ENCODE results near the gene LRP1-AS. TPM values are rescaled to one million over a fixed set of nuclear protein-coding genes. Genes with fewer than 3 reads are reported as not detected.

Gene LRP1-AS
- total RNA-seq, 1 donor from 2014 or later, result not detected

DNA sequence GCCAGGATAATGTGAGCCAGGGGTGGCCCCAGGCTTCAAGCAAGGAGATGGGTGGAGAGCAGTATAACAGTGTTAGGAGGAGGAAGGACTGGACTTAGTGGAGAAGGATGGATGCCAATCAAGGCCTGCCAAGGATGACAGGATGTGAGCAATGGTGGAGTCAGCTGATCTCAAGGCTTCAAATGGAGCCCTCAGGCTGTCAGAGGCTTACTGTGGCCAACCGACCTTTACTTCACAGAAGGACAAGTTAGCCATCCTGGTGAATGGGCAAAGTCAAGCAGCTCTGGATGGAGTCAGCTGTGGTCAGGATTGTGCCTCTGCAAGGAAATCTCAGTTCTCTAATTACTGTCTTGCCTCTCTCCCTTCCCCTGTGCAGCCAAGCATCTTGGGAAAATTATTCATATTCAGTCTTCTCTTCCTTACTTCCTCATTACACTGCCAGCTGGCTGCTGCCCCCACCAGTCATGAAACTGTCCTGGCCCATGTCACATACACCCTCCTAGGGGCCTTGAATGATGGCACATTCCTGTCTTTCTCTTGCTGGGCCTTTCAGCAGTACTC lies 28.6 kb downstream of the LRP1-AS start:
- DNase-seq, result peak; percentile 16

DNA sequence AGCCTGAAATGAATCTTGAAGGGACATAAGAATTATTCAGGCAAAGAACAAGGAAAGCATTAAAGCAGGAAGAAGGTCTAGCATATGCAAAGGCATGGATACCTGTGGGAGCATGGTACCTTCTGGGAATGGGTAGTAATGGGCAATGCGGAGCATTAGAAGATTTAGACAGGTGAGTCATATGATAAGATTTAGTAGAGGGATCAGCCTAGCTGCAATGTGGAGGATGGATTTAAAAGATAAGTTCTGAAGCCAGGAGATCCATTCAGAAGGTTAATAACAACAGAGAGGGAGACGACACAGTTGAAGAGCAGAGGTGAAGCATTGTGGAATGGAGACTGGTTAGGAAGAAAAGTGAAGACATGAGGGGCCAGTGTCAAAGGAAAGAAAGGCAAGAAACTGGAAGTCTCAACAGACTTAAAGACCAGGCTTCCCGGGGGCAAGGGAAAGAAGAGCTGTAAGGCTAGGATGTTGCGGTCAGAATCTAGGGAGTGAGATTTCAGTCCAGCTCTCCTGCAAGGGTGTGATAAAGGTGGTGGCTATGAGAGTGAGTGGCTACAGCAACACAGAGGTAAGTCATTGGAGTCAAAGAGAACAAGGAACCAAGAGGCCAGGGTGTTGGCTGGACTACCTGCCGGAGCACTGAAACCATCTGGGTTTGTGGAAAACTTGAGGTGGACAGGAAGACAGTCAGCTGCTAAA lies 30.7 kb downstream of the LRP1-AS start:
- no peak for DNase-seq

DNA sequence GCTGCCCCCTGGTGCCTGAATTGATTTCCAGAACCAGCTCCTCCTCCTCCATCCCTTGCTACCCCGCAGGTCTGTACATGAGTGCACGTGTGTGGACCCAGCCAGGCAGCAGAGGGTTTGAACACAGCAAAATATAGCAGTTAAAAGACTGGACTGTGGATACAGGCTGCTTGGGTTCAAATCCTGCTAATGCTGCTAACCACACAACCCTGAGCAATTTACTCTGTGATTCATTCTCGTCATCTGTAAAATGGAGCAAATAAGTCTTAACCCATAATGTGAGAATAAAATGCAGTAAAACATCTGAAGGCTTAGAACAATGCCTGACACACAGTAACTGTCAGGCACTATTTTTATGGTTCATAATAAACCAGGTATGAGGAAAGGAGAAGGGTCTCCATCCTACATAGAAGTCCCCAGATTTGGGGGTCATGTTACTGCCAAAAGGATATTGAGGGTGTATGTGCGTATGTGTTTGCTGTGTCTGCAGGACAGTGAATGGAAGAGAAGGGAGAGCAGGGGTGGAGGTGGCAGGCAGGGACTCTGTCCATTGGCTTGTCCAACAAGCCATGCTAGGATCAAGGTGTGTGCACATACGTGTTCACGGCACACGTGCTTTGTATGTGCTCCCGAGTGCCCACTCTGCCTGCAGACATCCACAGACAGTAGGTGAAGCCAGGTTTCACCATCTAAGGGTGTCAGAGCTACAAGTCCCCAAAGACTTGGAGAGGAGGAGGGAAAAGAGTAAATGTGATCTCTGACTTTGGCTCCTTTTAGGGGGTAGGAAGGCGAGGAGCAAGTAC lies 34.7 kb downstream of the LRP1-AS start:
- DNase-seq, result no peak

- DNase-seq, result peak; percentile 84
Measured at GRCh38 chr12:57111031-57111734, 36.2 kb downstream of the LRP1-AS start, which contains the start of gene STAT6. Gene STAT6, minus strand, starts transcription at chr12:57111362. Its CDS starts 3,084 bp downstream, at chr12:57108278.

DNA sequence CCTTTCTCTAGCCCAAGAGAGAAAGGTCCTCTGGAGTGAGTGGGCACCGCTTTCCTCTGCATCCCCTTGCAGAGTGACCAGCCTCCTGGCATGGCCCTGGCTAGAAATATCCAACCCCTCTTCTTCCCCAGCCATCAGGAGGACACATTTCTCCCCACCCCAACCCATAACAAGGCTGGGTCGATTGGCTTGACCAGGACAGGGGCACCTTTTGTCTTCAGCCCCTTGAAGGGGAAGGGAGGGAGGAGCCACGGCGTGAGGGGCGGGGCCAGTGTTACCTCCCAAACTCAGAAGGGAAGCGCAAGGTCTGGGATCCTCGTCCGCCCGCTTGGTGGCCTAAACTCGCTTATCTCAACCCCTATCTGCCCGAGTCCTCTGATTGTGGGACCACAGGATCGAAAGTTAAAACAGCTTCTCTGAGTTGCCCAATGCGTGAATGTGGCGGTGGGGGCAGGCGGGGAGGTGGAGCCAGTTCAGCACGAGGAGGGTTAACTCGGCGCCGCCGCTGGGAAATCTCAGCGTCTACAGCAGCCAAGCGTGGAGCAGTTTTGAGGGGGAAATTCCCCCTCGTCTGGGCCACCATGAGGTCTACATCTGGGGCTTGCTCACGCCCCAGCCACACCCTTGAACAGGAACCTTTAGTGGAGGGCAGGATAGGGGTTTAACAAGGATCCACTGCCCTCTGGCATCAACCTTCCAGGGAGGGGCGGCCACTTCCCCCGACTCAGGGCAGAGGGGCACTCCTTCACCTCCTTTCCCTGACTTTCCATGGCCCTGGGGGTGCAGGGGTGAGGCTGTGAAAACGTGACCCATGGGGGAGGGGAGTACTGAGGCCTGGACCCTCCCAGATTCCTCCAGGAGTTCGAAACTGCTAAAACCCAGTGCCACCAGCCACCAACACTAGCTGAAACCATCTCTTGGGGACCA lies 37.1 kb downstream of the LRP1-AS start:
- peak; percentile 54 for DNase-seq

GRCh38 chr12:57109207-57110103 lies 38.0 kb downstream of the LRP1-AS start:
- no peak for DNase-seq

DNA sequence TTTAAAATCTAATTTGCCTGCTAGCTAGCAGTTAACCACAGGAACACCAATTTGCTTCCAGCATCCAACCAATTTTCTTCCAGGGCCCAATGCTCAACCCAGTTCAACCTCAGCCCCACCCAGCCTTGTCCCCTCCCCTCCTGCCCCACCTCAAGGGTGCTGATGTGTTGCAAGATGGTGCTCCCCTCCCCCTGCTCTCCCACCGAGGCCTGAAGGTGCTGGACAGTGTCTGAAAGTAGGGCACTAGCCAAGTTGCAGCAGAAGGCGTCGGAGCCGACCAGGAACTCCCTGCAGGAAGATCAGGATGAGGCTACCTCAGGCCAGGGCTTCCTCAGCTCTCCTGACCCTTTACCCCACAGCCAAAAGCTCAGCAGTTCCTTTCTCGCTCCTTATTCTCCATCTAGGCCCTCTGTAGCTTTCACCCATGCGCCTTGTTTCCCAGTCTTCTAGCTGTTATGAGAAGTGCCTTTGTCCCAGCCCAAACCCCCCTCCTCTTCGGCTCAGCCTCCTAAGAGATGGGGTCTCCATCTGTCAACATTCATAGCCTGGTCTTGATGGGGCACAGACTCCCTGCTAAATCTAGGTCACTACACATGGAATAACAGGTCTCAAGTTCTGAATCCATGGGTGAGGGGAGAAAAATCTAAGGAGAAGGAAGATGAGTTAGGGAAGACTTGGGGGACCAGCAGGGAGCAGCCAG lies 39.8 kb downstream of the LRP1-AS start:
- DNase-seq, result no peak

GRCh38 chr12:57106021-57106708 lies 41.3 kb downstream of the LRP1-AS start:
- DNase-seq, result no peak

DNA sequence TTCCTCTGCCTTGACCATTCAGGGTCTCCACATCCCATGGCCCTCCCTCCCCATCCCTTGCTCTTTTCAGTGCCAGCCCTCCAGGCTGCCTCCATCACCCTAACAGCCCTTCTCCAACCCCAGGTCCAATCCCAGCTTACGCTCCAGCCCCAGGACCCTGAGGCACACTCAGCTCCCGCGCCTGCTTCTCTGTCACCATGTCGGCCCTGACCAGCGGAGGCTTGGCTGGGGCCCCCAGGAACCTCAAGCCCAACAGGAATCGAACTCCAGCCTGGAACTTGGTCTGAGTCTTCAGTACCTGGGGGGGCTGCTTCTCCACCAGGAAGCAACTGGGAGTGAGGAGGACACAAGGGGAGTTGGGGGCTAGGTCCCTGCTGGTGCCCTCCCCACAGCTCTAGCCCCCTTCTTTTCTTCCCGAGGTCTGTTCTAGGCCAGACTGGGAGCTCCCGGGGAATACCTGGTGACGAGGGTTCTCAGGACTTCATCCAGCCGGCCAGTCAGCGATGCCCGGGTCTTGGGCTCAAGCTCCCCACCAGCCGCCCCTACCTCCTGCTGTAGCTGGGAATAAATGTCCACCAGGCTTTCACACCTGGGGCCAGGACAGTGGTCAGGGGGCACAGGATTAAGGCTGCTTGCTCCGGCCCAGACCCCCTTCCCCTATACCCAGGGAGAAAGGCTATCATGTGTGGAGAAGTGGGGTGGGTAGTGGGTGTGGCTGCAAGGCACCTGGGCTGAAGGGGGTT lies 42.2 kb downstream of the LRP1-AS start:
- DNase-seq, result no peak

DNA sequence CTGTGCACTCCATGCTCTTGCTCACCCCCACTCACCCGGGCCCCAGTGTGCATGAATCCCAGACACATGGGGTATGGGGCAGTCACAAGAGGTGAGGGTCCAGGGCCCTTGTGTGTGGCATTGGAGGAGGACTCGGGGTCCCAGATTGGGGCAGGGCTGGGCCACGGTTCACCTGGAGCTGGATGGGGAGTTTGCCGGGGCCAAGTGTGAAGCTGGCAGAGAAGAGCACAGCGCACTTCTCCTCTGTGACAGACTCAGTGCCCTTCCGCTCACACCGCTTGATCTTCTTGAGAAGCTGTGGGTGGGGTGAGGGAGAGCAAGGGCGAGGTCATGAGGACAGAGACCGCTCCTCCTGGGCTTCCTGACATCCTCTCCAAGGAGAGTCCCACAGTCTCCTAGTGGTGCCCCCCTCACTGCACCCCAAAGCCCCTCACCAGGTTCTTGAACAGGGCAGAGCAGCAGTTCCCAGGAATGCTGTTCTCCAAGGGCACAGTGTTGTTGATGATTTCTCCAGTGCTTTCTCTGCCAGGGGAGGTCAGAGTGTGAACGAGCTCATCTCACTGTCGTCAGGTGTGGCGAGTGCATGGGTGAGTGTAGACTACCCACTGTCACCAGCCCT lies 43.0 kb downstream of the LRP1-AS start:
- DNase-seq, result no peak

DNA sequence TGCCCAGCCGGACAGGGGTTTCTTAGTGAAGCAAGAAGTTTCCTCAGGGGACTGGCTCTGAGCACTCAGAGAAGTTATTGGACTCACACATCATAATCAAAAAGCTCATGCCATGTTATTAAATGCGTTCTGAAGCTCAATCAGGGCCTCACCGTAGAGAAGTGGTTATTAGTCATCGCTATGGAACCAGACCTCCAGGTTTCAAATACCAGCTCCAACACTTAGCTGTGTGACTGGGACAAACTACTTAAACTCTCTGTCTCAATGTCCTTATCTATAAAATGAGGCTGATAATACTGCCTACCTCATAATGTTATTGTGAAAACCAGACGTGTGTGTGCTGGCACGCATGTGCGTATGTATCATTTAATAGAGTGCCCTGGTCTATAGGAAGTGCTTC lies 43.6 kb downstream of the LRP1-AS start:
- no peak for DNase-seq

- no peak for DNase-seq
Measured at GRCh38 chr12:57101892-57102695, 45.3 kb downstream of the LRP1-AS start.

- no peak for DNase-seq
Measured at GRCh38 chr12:57099766-57100165, 47.7 kb downstream of the LRP1-AS start.

DNA sequence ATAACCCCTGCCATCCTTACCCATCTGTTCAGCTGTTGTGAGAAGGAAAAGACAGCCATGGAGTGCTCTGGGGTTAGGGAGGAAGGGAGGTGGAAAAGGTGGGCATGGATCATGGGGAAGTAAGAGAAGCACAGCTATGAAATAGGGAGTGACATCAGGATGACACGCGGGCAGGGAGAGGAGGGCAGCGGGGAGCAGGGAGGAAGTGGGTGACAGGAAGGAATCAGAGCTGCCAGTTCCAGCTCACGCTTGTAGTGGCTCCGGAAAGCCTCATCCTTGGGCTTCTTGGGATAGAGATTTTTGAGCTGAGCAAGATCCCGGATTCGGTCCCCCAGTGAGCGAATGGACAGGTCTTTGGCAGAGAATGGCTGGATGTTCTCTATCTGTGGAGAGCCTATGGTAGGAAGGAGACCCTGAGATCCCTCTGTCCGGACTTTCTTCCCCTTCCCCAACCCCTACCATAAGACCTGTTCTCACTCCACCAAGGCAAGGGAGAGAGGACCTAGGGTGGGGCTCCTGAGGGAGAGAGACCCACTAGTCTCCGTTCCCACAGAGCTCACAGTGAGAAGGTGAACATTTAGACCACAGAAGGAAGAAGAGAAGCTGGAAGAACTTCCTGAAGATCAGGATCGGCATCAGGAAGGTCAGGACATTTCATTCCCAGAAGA lies 48.2 kb downstream of the LRP1-AS start:
- no peak for DNase-seq

- no peak for DNase-seq
Measured at GRCh38 chr12:57098546-57098945, 48.9 kb downstream of the LRP1-AS start.

DNA sequence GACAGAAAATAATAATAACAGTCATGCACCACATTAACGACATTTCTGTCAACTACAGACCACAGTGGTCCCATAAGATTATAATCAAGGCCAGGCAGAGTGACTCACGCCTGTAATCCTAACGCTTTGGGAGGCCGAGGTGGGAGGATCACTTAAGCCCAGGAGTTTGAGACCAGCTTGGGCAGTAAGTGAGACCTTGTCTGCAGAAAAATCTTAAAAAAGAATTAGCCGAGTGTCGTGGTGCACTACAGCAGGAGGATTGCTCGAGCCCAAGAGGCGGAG lies 49.9 kb downstream of the LRP1-AS start:
- DNase-seq, result no peak
